Coronary artery (tissue), 2 donors: Measurements from ENCODE around the gene RBM28.

Source experiments
- DNase-seq: peaks from one replicate; pipeline ENCODE4 v3.0.0-alpha.2; 2017; ENCODE audit warnings: low spot score
- H3K27ac ChIP-seq, 2 donors: fragments of 200-600 bp; sonication (generic); one replicate each; pipeline ENCODE4 v1.5.1; 2016 to 2019
- H3K4me3 ChIP-seq: fragments of 200-600 bp; sonication (generic); 2 replicates; pipeline ENCODE4 v1.5.1; 2016; ENCODE audit warnings: mild to moderate bottlenecking, moderate library complexity
- CTCF ChIP-seq: fragments of 200-600 bp; sonication (generic); IDR thresholded peaks from one replicate; pipeline ENCODE4 v1.5.1; 2019; ENCODE audit warnings: antibody characterized with exemption

Gene RBM28

GRCh38 chr7:128262273-128263028 is 81.3 kb downstream of the RBM28 start:
- no peak overlapping the region for H3K27ac ChIP-seq
- DNase-seq: no peak
- no peak for TF ChIP-seq CTCF

GRCh38 chr7:128260069-128260795 is 83.5 kb downstream of the RBM28 start:
- no peak overlapping the region for H3K27ac ChIP-seq
- H3K4me3 ChIP-seq: no peak overlapping the region

More at GRCh38 chr7:128262273-128263028, 81.3 kb downstream of the RBM28 start:
- no peak overlapping the region for H3K4me3 ChIP-seq

GRCh38 chr7:128259131-128260061 is 84.3 kb downstream of the RBM28 start:
- H3K27ac ChIP-seq: no peak overlapping the region
- no peak for TF ChIP-seq CTCF
- DNase-seq: no peak
- H3K4me3 ChIP-seq: no peak overlapping the region

More at GRCh38 chr7:128260069-128260795, 83.5 kb downstream of the RBM28 start:
- no peak for DNase-seq
- TF ChIP-seq CTCF: no peak

- no peak overlapping the region for H3K27ac ChIP-seq
- no peak for DNase-seq
- no peak overlapping the region for H3K4me3 ChIP-seq
- no peak for TF ChIP-seq CTCF
Measured at GRCh38 chr7:128257458-128257857, 86.2 kb downstream of the RBM28 start.

- DNase-seq: no peak
- TF ChIP-seq CTCF: no peak
- Histone ChIP-seq H3K27ac (no peak overlapping the region), H3K4me3 (no peak overlapping the region)
Measured at GRCh38 chr7:128255271-128255670, 88.4 kb downstream of the RBM28 start.

GRCh38 chr7:128254470-128254869 is 89.2 kb downstream of the RBM28 start:
- Histone ChIP-seq H3K4me3 (no peak overlapping the region), H3K27ac (no peak overlapping the region)
- DNase-seq: no peak

More at GRCh38 chr7:128254470-128254869, 89.2 kb downstream of the RBM28 start:
- TF ChIP-seq CTCF: no peak
